ENCODE results near the gene SFT2D1.

- TF ChIP-seq CTCF (IDR thresholded peaks at IDR 0.05) (no peak), POLR2A (IDR thresholded peaks at IDR 0.05) (no peak)
Measured at GRCh38 chr6:166284640-166285039, 57.7 kb downstream of the SFT2D1 start.

Measured in testis (tissue), 2 donors.